ACC112 (cell line): Measurements from ENCODE around the gene GNPDA2.

ENCODE experiments used
- H2AFZ ChIP-seq: fragments of 200-600 bp; sonication (generic); one replicate; pipeline ENCODE4 v1.6.0; 2017; ENCODE audit warnings: antibody characterized with exemption, low read length; ENCODE audit not compliant: unreplicated experiment
- H3K27ac ChIP-seq: fragments of 200-600 bp; sonication (generic); 2 replicates; pipeline ENCODE4 v1.5.1; 2014; ENCODE audit warnings: low read depth, mild to moderate bottlenecking, antibody characterized with exemption, low read length, moderate library complexity
- H3K27me3 ChIP-seq: fragments of 200-600 bp; sonication (generic); 2 replicates; pipeline ENCODE4 v1.6.1; 2014; ENCODE audit warnings: mild to moderate bottlenecking, antibody characterized with exemption, low read length, moderate library complexity, mixed read lengths; ENCODE audit not compliant: insufficient read depth
- H3K36me3 ChIP-seq: fragments of 200-600 bp; sonication (generic); 2 replicates; pipeline ENCODE4 v1.6.1; 2016; ENCODE audit warnings: mild to moderate bottlenecking, antibody characterized with exemption, low read length, moderate library complexity, mixed read lengths; ENCODE audit not compliant: insufficient read depth
- H3K4me1 ChIP-seq: fragments of 200-600 bp; sonication (generic); one replicate; pipeline ENCODE4 v1.6.1; 2016; ENCODE audit warnings: low read length, mixed read lengths; ENCODE audit not compliant: insufficient read depth, unreplicated experiment, control insufficient read depth
- H3K4me3 ChIP-seq: fragments of 200-600 bp; sonication (generic); 2 replicates; pipeline ENCODE4 v1.5.1; 2014; ENCODE audit warnings: mild to moderate bottlenecking, low read depth, low read length
- H3K79me2 ChIP-seq: fragments of 200-600 bp; sonication (generic); one replicate; pipeline ENCODE4 v1.6.0; 2016; ENCODE audit warnings: low read length; ENCODE audit not compliant: control insufficient read depth, unreplicated experiment, insufficient read depth

GNPDA2 gene

GRCh38 chr4:44700427-44700826 lies 25.9 kb downstream of the GNPDA2 start:
- Histone ChIP-seq H3K79me2 (no peaks in the 10 kb centered on the region), H3K27me3 (no peaks in the 10 kb centered on the region), H3K4me3 (no peak overlapping the region), H3K36me3 (peaks cover 39% of the 10 kb centered on the region), H2AFZ (no peak overlapping the region), H3K27ac (no peak overlapping the region), H3K4me1 (no peaks in the 10 kb centered on the region)

DNA sequence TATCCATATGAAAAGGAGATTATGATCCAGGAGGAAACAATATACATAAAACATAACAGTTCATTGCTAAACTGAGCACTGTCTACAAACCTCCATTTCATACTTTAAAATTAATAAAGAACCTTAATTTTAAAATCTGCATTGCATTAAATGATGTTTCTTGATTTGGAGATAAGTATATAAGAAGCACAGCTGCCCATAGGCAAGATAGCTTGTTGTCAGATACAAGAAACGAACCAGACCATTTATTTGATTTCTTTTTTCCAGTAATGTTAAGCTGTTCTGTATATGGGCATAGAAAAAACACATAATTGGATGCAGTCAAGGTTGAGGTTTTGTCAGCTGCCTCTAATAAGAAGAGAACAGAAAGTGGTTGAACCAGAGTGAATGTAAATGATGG lies 41.7 kb downstream of the GNPDA2 start:
- Histone ChIP-seq H3K27me3 (no peaks in the 10 kb centered on the region), H3K4me3 (no peak overlapping the region), H3K79me2 (peaks cover 24% of the 10 kb centered on the region), H2AFZ (no peak overlapping the region), H3K36me3 (peaks cover 26% of the 10 kb centered on the region), H3K27ac (no peak overlapping the region), H3K4me1 (peaks cover under 1% of the 10 kb centered on the region)

DNA sequence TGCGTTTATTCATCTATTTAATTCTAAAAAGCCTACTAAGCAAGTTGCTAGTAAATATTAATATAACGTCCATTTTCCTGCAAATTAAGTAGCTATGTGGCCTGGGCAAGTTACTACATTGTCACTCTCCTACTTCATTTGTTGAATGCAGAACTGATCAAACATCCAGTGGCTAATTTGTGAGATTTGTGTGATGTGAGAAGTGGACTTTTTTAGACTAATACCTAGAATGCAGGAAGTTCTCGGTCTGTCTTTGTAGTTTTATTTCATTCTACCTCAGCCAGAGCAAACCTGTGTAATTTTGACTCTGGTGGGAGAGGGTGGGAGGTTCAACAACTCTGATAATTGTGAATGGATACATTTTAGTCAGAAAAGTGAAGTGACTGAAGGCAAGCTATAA lies 47.3 kb downstream of the GNPDA2 start:
- Histone ChIP-seq H2AFZ (peak overlapping the region; percentile 90), H3K36me3 (peaks cover 5% of the 10 kb centered on the region), H3K27ac (no peak overlapping the region), H3K4me1 (peaks cover 9% of the 10 kb centered on the region), H3K79me2 (peaks cover 38% of the 10 kb centered on the region), H3K27me3 (no peaks in the 10 kb centered on the region), H3K4me3 (peak overlapping the region; percentile 94)

- Histone ChIP-seq H3K79me2 (peaks cover 38% of the 10 kb centered on the region), H3K4me3 (peak within 1 kb of the TSS; percentile 94), H3K27ac (peak within 1 kb of the TSS; percentile 73), H2AFZ (peak within 1 kb of the TSS; percentile 97), H3K36me3 (peaks cover 3% of the 10 kb centered on the region), H3K27me3 (no peaks in the 10 kb centered on the region), H3K4me1 (peaks cover 9% of the 10 kb centered on the region)
Observed at GRCh38 chr4:44678094-44679041, 48.0 kb downstream of the GNPDA2 start, which contains the start of gene GUF1. Gene GUF1, plus strand, starts transcription at chr4:44678420. Its CDS starts 203 bp downstream, at chr4:44678623.

DNA sequence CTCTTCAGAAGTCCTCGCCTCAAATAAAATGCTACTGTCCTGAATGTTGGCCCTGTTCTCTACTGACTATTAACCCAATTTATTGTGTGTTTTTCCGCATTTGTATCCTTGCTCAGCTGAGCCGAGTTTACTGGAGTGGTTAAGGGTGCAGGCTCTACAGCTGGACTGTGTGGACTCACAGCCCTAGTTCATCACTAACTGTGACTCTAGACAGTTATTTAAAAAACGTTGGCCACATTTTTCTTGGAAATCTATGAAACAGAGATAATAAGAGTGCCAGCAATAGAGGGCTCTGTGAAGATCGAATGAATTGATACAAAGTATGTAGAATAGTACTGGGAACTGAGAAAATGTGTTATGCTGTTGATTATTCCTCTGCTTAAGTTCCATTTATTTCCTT lies 51.0 kb downstream of the GNPDA2 start:
- Histone ChIP-seq H3K4me1 (peaks cover 9% of the 10 kb centered on the region), H3K27me3 (no peaks in the 10 kb centered on the region), H3K4me3 (no peak overlapping the region), H3K36me3 (no peaks in the 10 kb centered on the region), H3K27ac (no peak overlapping the region), H2AFZ (no peak overlapping the region), H3K79me2 (peaks cover 21% of the 10 kb centered on the region)

GRCh38 chr4:44674471-44674870 lies 51.9 kb downstream of the GNPDA2 start:
- Histone ChIP-seq H3K27ac (no peak overlapping the region), H3K4me3 (no peak overlapping the region), H3K36me3 (no peaks in the 10 kb centered on the region), H3K4me1 (peaks cover 7% of the 10 kb centered on the region), H3K27me3 (no peaks in the 10 kb centered on the region), H2AFZ (no peak overlapping the region), H3K79me2 (peaks cover 12% of the 10 kb centered on the region)

GRCh38 chr4:44671636-44672035 lies 54.7 kb downstream of the GNPDA2 start:
- no peak overlapping the region for H3K4me3 ChIP-seq
- H2AFZ ChIP-seq, result no peak overlapping the region
- peaks cover 10% of the 10 kb centered on the region for H3K4me1 ChIP-seq
- no peaks in the 10 kb centered on the region for H3K79me2 ChIP-seq
- H3K36me3 ChIP-seq, result no peaks in the 10 kb centered on the region
- no peak overlapping the region for H3K27ac ChIP-seq
- no peaks in the 10 kb centered on the region for H3K27me3 ChIP-seq

- Histone ChIP-seq H3K79me2 (no peaks in the 10 kb centered on the region), H3K36me3 (no peaks in the 10 kb centered on the region), H3K27ac (no peak overlapping the region), H2AFZ (no peak overlapping the region), H3K4me1 (peaks cover 10% of the 10 kb centered on the region), H3K4me3 (no peak overlapping the region), H3K27me3 (no peaks in the 10 kb centered on the region)
Observed at GRCh38 chr4:44670506-44671199, 55.7 kb downstream of the GNPDA2 start.

GRCh38 chr4:44668526-44668925 lies 57.8 kb downstream of the GNPDA2 start:
- H3K27me3 ChIP-seq, result no peaks in the 10 kb centered on the region
- peaks cover 10% of the 10 kb centered on the region for H3K4me1 ChIP-seq
- H3K27ac ChIP-seq, result no peak overlapping the region
- no peak overlapping the region for H3K4me3 ChIP-seq
- no peaks in the 10 kb centered on the region for H3K36me3 ChIP-seq
- no peaks in the 10 kb centered on the region for H3K79me2 ChIP-seq
- H2AFZ ChIP-seq, result no peak overlapping the region

- H3K4me1 ChIP-seq, result peaks cover 5% of the 10 kb centered on the region
- no peak overlapping the region for H2AFZ ChIP-seq
- H3K27me3 ChIP-seq, result peaks cover 2% of the 10 kb centered on the region; the same call in 1 of the 2 replicates
- no peak overlapping the region for H3K27ac ChIP-seq
- no peaks in the 10 kb centered on the region for H3K79me2 ChIP-seq
- H3K4me3 ChIP-seq, result no peak overlapping the region
- H3K36me3 ChIP-seq, result no peaks in the 10 kb centered on the region
Observed at GRCh38 chr4:44663539-44664263, 62.7 kb downstream of the GNPDA2 start.
